ENCODE measurements around the gene CRYM. TPM values are rescaled to one million over a fixed set of nuclear protein-coding genes. Genes with fewer than 3 reads are reported as not detected.

Gene CRYM
- total RNA-seq, 2 experiments from 2014 or later, result not detected

Other genes with a start within 250 kb of the CRYM start
- gene DNAH3, start 127.4 kb downstream of the CRYM start, total RNA-seq, result not detected
- 10 to 100 TPM; 13.3 to 14.5 TPM for gene LDAF1, start 119.6 kb downstream of the CRYM start, total RNA-seq
- gene ZP2, start 66.7 kb downstream of the CRYM start, total RNA-seq, result not detected
- gene ANKS4B, start 44.6 kb downstream of the CRYM start, total RNA-seq, result under 1 TPM in 1 of 2 experiments, not detected in 1; 0.05 TPM